Esophagus (tissue), 2 donors: ENCODE results near the gene MIEN1. TPM values are rescaled to one million over a fixed set of nuclear protein-coding genes. Genes with fewer than 3 reads are reported as not detected.
A peak's percentile ranks its signal among the peaks of the same experiment; 100 is the strongest.
"Not testable (repeated sequence)": the region's sequence is repeated elsewhere in the genome, so short reads cannot be mapped to it uniquely, and the experiment has no call there.

Experiments
- H3K27ac ChIP-seq, 2 donors: one replicate each; pipeline ENCODE4 v1.5.1; 2013; ENCODE audit warnings: low read depth in 2 of 2, mild to moderate bottlenecking in 2 of 2, inconsistent platforms in 1 of 2, low read length in 1 of 2, moderate library complexity in 1 of 2
- H3K27me3 ChIP-seq, 2 donors: one replicate each; pipeline ENCODE4 v1.6.1; 2013; ENCODE audit warnings: low read length in 2 of 2, control low read depth in 1 of 2, mild to moderate bottlenecking in 1 of 2; ENCODE audit not compliant: insufficient read depth in 2 of 2, control insufficient read depth in 1 of 2
- H3K36me3 ChIP-seq, 2 donors: one replicate each; pipeline ENCODE4 v1.6.1; 2013; ENCODE audit warnings: low read length in 1 of 2; ENCODE audit not compliant: control insufficient read depth in 2 of 2, insufficient read depth in 2 of 2
- H3K4me1 ChIP-seq, 2 donors: one replicate each; pipeline ENCODE4 v1.6.1; 2013; ENCODE audit warnings: low read length in 1 of 2; ENCODE audit not compliant: control insufficient read depth in 2 of 2, insufficient read depth in 2 of 2
- H3K4me3 ChIP-seq, 2 donors: one replicate each; pipeline ENCODE4 v1.5.1; 2013; ENCODE audit warnings: low read length in 2 of 2, mild to moderate bottlenecking in 2 of 2, low read depth in 1 of 2, moderate library complexity in 1 of 2
- H3K9me3 ChIP-seq, 2 donors: one replicate each; pipeline ENCODE4 v1.6.1; 2013; ENCODE audit warnings: mild to moderate bottlenecking in 2 of 2, low read depth in 1 of 2, low read length in 1 of 2, moderate library complexity in 1 of 2; ENCODE audit not compliant: control insufficient read depth in 2 of 2, insufficient read depth in 1 of 2
- WGBS, 2 donors: extraction: QIAGEN DNeasy Blood & Tissue Kit; methylation state at CpG; one replicate each; pipeline ENCODE4 v1.1.7; 2013; 5-methylcytosine and 5-hydroxymethylcytosine counted together
- polyA plus RNA-seq, 2 donors: library from polyadenylated mRNA; stranded (reverse); fragments of 200-250 nt; gene quantifications; one replicate each; pipeline ENCODE4 v1.2.3, GENCODE V29; 2013
- donor health status: healthy with polysubstance abuse.
- donor health status: Bipolar disorder and iron deficiency.

The MIEN1 gene
- polyA plus RNA-seq, 2 donors = 57.5 to 98.6 TPM

DNA sequence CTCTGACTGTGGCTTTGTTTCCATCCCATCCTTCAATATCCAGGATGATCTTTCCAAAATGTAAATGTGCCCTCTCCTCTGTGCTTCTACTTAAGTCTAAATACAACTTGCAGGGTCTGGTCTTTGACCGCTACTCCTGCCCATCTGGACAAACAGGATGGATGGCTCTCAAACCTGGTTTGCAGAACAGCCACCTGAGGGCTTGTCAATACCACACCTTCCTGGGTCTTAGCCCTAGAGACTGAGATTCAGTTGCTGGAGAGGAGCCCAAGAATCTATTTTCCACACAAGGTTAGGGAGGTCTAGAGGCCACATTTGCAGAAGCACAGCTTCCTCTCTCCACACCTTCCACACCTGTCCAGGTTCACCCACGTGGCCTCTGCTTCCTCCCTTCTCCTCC lies 5.5 kb upstream of the MIEN1 start:
- Histone ChIP-seq H3K4me1 (peaks cover 0 to 8% of the 10 kb centered on the region in 2 donors), H3K27ac (peak overlapping the region; percentile 61 to 84)
- 58 to 64% methylated on average over 2 of the region's 2 CpGs for whole genome bisulfite sequencing, 2 donors

DNA sequence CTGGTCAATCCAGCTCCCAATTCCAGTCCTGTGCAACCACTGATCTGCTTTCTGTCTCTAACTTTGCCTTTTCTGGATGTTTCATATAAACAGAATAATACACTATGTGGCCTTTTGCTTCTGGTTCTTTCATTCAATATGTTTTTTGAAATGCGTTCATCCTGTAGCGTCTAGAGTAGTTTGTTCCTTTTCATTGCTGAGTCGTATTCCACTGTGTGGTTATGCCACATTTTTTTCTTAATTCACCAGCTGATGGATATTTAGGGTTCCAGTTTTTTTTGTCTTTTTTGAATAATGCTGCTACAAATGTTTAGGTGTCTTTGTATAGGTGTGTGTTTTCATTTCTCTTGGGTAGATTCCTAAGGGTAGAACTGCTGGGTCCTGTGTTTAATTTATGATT lies 2.3 kb upstream of the MIEN1 start:
- Histone ChIP-seq H3K4me3 (no peak overlapping the region), H3K36me3 (peaks cover 6 to 10% of the 10 kb centered on the region in 2 donors), H3K27me3 (no peaks in the 10 kb centered on the region), H3K9me3 (no peaks in the 10 kb centered on the region), H3K4me1 (peaks cover 5 to 9% of the 10 kb centered on the region in 2 donors), H3K27ac (no peak overlapping the region)
- 92 to 94% methylated on average over 3 of the region's 3 CpGs for WGBS, 2 donors

More for the DNA sequence above, 5.5 kb upstream of the MIEN1 start:
- Histone ChIP-seq H3K4me3 (no peak overlapping the region), H3K9me3 (no peaks in the 10 kb centered on the region), H3K27me3 (no peaks in the 10 kb centered on the region), H3K36me3 (no peaks in the 10 kb centered on the region)

DNA sequence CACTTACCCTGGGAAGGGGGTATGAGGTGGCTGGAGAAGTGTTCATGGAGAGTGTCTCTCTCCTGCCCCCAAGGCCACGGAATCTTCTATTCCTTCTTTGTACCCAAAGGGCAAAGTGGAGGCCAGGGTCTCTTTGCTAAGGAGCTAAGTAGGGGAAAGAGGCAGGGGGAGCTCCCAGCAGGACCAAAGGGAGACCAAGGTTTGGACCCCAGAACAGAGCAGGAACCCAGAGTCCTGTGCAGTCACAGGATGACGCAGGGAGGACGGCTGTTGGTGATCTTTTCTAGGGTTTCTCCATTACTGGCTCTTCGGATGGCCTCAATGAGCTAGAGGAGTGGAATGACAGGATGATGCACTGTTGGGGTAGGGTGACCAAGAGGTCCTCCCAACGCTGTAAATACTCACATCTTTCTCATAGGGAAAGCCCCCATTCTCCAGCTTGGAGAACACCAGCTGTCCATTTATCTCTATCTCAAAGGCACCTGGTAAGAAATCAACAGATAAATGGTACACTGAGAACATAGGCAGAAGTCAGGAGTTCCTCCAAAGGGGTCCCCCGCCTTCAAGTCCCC lies 966 bp downstream of the MIEN1 start:
- H3K4me3 ChIP-seq = peak overlapping the region; percentile 49 to 66
- 59 to 61% methylated on average over 6 of the region's 6 CpGs for WGBS, 2 donors

DNA sequence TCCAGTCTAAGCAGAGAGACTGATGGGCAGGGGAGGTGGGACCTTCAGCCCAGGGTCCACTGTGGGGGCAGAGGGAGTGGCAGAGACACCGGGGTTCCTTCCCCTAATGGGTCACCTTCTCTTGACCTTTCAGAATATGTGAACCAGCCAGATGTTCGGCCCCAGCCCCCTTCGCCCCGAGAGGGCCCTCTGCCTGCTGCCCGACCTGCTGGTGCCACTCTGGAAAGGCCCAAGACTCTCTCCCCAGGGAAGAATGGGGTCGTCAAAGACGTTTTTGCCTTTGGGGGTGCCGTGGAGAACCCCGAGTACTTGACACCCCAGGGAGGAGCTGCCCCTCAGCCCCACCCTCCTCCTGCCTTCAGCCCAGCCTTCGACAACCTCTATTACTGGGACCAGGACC lies 2.8 kb downstream of the MIEN1 start:
- Histone ChIP-seq H3K27me3 (no peaks in the 10 kb centered on the region), H3K4me1 (peaks cover 5 to 8% of the 10 kb centered on the region in 2 donors), H3K9me3 (no peaks in the 10 kb centered on the region), H3K4me3 (no peak overlapping the region), H3K27ac (peak overlapping the region in 1 of 2 donors; percentile 14), H3K36me3 (peaks cover 6 to 40% of the 10 kb centered on the region in 2 donors)
- 65 to 68% methylated on average over 10 of the region's 10 CpGs for WGBS, 2 donors

More for the DNA sequence above, 966 bp downstream of the MIEN1 start:
- H3K4me1 ChIP-seq = peaks cover 3 to 5% of the 10 kb centered on the region in 2 donors
- H3K27me3 ChIP-seq = no peaks in the 10 kb centered on the region
- peak overlapping the region; percentile 72 to 90 for H3K27ac ChIP-seq
- peaks cover 6 to 38% of the 10 kb centered on the region in 2 donors for H3K36me3 ChIP-seq
- H3K9me3 ChIP-seq = no peaks in the 10 kb centered on the region

DNA sequence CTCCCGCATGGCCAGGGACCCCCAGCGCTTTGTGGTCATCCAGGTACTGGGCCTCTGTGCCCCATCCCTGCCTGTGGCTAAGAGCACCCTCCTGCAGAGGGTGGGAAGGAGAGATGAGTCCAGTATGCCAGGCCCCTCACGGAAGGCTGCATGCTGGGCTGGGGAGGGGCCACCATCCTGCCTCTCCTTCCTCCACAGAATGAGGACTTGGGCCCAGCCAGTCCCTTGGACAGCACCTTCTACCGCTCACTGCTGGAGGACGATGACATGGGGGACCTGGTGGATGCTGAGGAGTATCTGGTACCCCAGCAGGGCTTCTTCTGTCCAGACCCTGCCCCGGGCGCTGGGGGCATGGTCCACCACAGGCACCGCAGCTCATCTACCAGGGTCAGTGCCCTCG lies 3.7 kb downstream of the MIEN1 start:
- Histone ChIP-seq H3K36me3 (peaks cover 6 to 40% of the 10 kb centered on the region in 2 donors), H3K27ac (no peak overlapping the region), H3K27me3 (no peaks in the 10 kb centered on the region), H3K4me1 (peaks cover 5 to 8% of the 10 kb centered on the region in 2 donors), H3K4me3 (no peak overlapping the region), H3K9me3 (no peaks in the 10 kb centered on the region)
- WGBS, 2 donors = 90 to 96% methylated on average over 9 of the region's 9 CpGs

DNA sequence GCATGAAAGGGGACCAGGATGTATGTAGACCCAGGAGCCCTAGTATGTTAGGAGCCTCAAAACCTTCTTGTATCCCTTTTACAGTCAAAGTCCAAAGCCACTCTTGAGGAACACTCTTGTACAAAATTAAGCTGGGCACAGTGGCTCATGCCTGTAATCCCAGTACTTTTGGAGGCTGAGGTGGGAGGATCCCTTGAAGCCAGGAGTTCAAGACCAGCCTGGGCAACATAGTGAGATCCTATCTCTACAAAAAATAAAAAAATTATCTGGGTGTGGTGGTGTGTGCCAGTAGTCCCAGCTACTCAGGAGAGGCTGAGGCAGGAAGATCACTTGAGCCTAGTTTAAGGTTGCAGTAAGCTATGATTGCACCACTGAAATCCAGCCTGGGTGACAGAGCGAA lies 4.4 kb downstream of the MIEN1 start:
- not testable (repeated sequence) for H3K27ac ChIP-seq, H3K9me3 ChIP-seq, H3K27me3 ChIP-seq, H3K4me3 ChIP-seq, H3K4me1 ChIP-seq
- WGBS, 2 donors = 100% methylated on average over 1 of the region's 1 CpG
- H3K36me3 ChIP-seq = peaks cover 6 to 43% of the 10 kb centered on the region in 2 donors

DNA sequence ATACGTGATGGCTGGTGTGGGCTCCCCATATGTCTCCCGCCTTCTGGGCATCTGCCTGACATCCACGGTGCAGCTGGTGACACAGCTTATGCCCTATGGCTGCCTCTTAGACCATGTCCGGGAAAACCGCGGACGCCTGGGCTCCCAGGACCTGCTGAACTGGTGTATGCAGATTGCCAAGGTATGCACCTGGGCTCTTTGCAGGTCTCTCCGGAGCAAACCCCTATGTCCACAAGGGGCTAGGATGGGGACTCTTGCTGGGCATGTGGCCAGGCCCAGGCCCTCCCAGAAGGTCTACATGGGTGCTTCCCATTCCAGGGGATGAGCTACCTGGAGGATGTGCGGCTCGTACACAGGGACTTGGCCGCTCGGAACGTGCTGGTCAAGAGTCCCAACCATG lies 5.6 kb downstream of the MIEN1 start:
- no peaks in the 10 kb centered on the region for H3K9me3 ChIP-seq
- WGBS, 2 donors = 90 to 92% methylated on average over 13 of the region's 13 CpGs
- H3K4me3 ChIP-seq = no peak overlapping the region
- no peak overlapping the region for H3K27ac ChIP-seq
- H3K36me3 ChIP-seq = peaks cover 6 to 50% of the 10 kb centered on the region in 2 donors
- no peaks in the 10 kb centered on the region for H3K27me3 ChIP-seq
- peaks cover 5 to 9% of the 10 kb centered on the region in 2 donors for H3K4me1 ChIP-seq

DNA sequence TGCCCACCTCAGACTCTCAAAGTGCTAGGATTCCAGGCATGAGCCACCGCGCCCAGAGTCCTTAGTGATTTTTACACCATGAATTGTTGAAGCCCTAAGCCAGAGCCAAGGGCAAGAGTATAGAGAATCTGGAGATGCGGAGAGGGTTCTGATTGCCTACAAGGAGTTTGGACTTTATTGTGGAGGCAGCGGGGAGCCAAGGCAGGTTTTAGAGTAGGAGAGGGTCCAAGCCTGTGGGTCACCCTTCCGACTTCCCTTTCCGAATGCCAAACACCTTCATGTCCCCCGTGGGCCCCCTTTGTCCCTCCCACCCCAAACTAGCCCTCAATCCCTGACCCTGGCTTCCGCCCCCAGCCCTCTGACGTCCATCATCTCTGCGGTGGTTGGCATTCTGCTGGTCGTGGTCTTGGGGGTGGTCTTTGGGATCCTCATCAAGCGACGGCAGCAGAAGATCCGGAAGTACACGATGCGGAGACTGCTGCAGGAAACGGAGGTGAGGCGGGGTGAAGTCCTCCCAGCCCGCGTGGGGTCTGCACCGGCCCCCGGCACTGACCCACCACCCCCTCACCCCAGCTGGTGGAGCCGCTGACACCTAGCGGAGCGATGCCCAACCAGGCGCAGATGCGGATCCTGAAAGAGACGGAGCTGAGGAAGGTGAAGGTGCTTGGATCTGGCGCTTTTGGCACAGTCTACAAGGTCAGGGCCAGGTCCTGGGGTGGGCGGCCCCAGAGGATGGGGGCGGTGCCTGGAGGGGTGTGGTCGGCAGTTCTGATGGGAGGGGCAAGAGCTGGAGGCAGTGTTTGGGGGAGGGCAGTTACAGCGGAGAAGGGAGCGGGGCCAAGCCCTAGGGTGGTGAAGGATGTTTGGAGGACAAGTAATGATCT lies 7.1 kb downstream of the MIEN1 start:
- 77 to 82% methylated on average over 34 of the region's 34 CpGs for WGBS, 2 donors
- H3K4me3 ChIP-seq = no peak overlapping the region
- no peaks in the 10 kb centered on the region for H3K27me3 ChIP-seq
- H3K27ac ChIP-seq = peak overlapping the region in 1 of 2 donors; percentile 36
- H3K36me3 ChIP-seq = peaks cover 6 to 50% of the 10 kb centered on the region in 2 donors
- H3K9me3 ChIP-seq = no peaks in the 10 kb centered on the region
- peaks cover 0 to 10% of the 10 kb centered on the region in 2 donors for H3K4me1 ChIP-seq

DNA sequence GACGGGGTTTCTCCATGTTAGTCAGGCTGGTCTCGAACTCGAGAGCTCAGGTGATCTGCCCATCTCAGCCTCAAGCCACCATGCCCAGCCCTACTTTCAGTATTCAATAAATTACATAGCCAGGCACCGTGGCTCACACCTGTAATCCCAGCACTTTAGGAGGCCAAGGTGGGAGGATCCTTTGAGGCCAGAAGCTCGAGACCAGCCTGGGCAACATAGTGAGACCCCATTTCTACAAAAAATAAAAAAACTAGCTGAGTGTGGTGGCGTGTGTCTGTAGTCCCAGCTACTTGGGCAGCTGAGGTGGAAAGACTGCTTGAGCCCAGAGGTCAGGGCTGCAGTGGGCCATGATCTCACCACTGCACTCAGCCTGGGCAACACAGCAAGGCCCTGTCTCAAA lies 8.2 kb downstream of the MIEN1 start:
- WGBS, 2 donors = 88 to 91% methylated on average over 6 of the region's 6 CpGs
- no peak overlapping the region for H3K4me3 ChIP-seq
- no peaks in the 10 kb centered on the region for H3K27me3 ChIP-seq
- no peak overlapping the region for H3K27ac ChIP-seq
- no peaks in the 10 kb centered on the region for H3K9me3 ChIP-seq
- peaks cover 9 to 43% of the 10 kb centered on the region in 2 donors for H3K36me3 ChIP-seq
- peaks cover 2 to 9% of the 10 kb centered on the region in 2 donors for H3K4me1 ChIP-seq
